Measurements from ENCODE around the gene PRKG2.

Gene PRKG2

GRCh38 chr4:81149976-81150375 is 65.0 kb downstream of the PRKG2 start:
- H3K27ac Mint-ChIP-seq = no peak overlapping the region
- H3K27me3 Mint-ChIP-seq = peaks cover 7% of the 10 kb centered on the region
- H3K36me3 Mint-ChIP-seq = no peaks in the 10 kb centered on the region
- no peaks in the 10 kb centered on the region for H3K9me3 Mint-ChIP-seq
- H3K4me1 Mint-ChIP-seq = no peaks in the 10 kb centered on the region
- no peak overlapping the region for H3K4me3 Mint-ChIP-seq

DNA sequence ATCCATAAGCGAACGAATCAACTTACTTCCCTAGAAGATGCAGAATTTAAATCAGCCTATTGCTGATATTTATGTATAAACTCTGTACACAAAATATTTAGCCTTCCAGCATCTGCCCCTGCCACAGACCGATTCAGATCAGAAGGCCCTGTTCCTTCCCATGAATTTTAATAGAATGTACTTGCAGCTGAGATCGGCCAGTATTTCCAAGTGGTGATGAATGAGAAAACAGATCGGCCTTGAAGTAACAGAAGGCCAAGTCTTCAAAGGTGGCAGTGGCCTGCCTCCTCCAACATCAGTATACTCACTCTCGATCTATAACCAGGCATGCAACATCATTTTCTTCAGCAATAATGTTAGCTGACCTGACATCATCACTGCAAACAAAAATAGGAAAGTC is 66.4 kb downstream of the PRKG2 start:
- H3K4me3 Mint-ChIP-seq = no peak overlapping the region
- H3K27me3 Mint-ChIP-seq = peaks cover 6% of the 10 kb centered on the region
- no peaks in the 10 kb centered on the region for H3K9me3 Mint-ChIP-seq
- no peaks in the 10 kb centered on the region for H3K36me3 Mint-ChIP-seq
- no peak overlapping the region for H3K27ac Mint-ChIP-seq
- H3K4me1 Mint-ChIP-seq = no peaks in the 10 kb centered on the region

DNA sequence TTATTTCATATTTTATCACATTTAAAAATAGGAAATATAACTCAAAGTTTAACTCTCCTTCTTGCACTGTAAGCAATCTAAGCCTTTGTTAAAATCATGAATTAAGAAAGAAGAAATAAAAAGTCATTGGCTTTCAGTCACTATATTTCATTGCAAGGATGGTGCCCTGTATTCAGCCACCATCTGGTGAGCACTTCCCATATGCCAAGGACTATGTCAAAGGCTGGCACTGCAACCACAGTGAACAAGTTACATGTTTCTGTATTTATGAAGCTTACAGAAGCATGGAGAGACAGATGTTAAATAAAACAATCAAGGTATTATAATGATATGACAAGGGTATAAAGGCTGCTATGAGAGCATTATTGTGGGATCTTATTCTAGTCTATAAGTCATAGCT is 68.6 kb downstream of the PRKG2 start:
- H3K27ac Mint-ChIP-seq = no peak overlapping the region
- peaks cover 5% of the 10 kb centered on the region for H3K27me3 Mint-ChIP-seq
- no peaks in the 10 kb centered on the region for H3K9me3 Mint-ChIP-seq
- no peak overlapping the region for H3K4me3 Mint-ChIP-seq
- no peaks in the 10 kb centered on the region for H3K4me1 Mint-ChIP-seq
- no peaks in the 10 kb centered on the region for H3K36me3 Mint-ChIP-seq

DNA sequence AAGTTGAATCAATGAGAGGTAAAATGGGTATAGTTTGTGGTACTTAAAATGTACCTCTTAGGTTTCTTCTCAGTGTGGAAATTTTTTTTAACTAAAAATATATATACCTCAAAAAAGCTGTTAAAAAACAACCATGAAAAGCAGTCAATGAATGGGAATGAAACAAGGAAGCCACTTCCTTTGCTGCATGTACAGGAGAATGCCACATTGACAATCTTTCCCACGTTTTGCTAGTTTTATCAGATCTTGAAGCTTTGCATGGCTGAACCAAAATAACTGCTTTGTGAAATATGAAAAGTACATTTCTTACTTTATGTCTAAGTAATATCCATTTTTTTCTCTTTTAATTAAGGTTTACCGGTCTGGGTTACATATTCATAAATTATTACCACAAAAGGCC is 71.8 kb downstream of the PRKG2 start:
- Mint-ChIP-seq H3K27ac (no peak overlapping the region), H3K9me3 (no peaks in the 10 kb centered on the region), H3K4me1 (no peaks in the 10 kb centered on the region), H3K36me3 (no peaks in the 10 kb centered on the region), H3K4me3 (no peak overlapping the region), H3K27me3 (peaks cover 1% of the 10 kb centered on the region)

DNA sequence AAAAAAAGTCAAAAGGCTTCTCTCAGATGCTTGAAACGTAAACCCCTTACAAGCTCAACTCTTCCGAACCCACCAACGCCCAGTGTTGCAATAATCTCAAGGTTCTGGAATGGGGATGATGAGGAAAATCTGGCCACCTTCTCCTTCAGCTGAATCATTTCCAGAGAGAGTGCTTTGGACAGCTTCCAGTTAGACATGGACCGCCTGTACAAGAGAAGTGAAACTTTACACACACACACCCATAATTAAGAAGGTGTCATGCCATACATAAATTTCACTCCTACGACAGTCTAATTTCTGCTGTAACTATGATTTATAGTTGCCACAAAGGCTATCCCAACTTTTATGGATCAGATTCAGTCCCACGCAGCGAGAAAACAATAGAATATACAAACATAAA is 72.3 kb downstream of the PRKG2 start:
- H3K9me3 Mint-ChIP-seq = no peaks in the 10 kb centered on the region
- H3K27me3 Mint-ChIP-seq = peaks cover 1% of the 10 kb centered on the region
- H3K4me1 Mint-ChIP-seq = no peaks in the 10 kb centered on the region
- no peaks in the 10 kb centered on the region for H3K36me3 Mint-ChIP-seq
- no peak overlapping the region for H3K4me3 Mint-ChIP-seq
- H3K27ac Mint-ChIP-seq = no peak overlapping the region

- no peak overlapping the region for H3K27ac Mint-ChIP-seq
- H3K36me3 Mint-ChIP-seq = no peaks in the 10 kb centered on the region
- H3K9me3 Mint-ChIP-seq = no peaks in the 10 kb centered on the region
- H3K4me3 Mint-ChIP-seq = no peak overlapping the region
- no peaks in the 10 kb centered on the region for H3K4me1 Mint-ChIP-seq
- H3K27me3 Mint-ChIP-seq = peaks cover 1% of the 10 kb centered on the region
Observed at GRCh38 chr4:81137894-81138293, 77.1 kb downstream of the PRKG2 start.

DNA sequence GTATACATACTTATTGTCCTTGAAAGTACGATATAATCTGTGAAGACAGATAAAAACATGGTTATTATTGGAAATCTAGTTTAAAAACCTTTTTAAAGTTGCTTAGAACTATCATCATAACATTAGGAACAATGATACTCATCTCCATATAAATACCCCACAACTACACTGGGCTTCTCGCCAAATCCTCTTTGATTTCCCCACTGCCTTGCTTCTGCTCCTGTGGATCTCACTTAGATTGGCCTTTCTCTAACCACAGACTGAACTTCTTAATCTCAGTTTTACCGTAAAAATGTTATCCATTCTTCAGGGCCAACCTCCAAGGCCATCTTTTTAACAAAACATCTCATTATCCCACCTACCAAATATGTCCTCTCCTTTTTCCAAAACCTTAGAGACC is 77.6 kb downstream of the PRKG2 start:
- H3K4me3 Mint-ChIP-seq = no peak overlapping the region

GRCh38 chr4:81136161-81136905 is 78.7 kb downstream of the PRKG2 start:
- Mint-ChIP-seq H3K36me3 (no peaks in the 10 kb centered on the region), H3K4me3 (no peak overlapping the region), H3K27me3 (peaks cover 1% of the 10 kb centered on the region), H3K9me3 (no peaks in the 10 kb centered on the region), H3K27ac (no peak overlapping the region), H3K4me1 (no peaks in the 10 kb centered on the region)

More for the DNA sequence above, 77.6 kb downstream of the PRKG2 start:
- no peaks in the 10 kb centered on the region for H3K9me3 Mint-ChIP-seq
- H3K36me3 Mint-ChIP-seq = no peaks in the 10 kb centered on the region
- no peaks in the 10 kb centered on the region for H3K4me1 Mint-ChIP-seq
- no peak overlapping the region for H3K27ac Mint-ChIP-seq
- peaks cover 1% of the 10 kb centered on the region for H3K27me3 Mint-ChIP-seq

- Mint-ChIP-seq H3K4me3 (no peak overlapping the region), H3K27me3 (peaks cover 1% of the 10 kb centered on the region), H3K9me3 (no peaks in the 10 kb centered on the region), H3K4me1 (no peaks in the 10 kb centered on the region), H3K27ac (no peak overlapping the region), H3K36me3 (no peaks in the 10 kb centered on the region)
Observed at GRCh38 chr4:81135501-81135900, 79.5 kb downstream of the PRKG2 start.

GRCh38 chr4:81131563-81131962 is 83.5 kb downstream of the PRKG2 start:
- Mint-ChIP-seq H3K27me3 (no peaks in the 10 kb centered on the region), H3K27ac (no peak overlapping the region), H3K4me3 (no peak overlapping the region), H3K9me3 (no peaks in the 10 kb centered on the region), H3K36me3 (no peaks in the 10 kb centered on the region), H3K4me1 (no peaks in the 10 kb centered on the region)

DNA sequence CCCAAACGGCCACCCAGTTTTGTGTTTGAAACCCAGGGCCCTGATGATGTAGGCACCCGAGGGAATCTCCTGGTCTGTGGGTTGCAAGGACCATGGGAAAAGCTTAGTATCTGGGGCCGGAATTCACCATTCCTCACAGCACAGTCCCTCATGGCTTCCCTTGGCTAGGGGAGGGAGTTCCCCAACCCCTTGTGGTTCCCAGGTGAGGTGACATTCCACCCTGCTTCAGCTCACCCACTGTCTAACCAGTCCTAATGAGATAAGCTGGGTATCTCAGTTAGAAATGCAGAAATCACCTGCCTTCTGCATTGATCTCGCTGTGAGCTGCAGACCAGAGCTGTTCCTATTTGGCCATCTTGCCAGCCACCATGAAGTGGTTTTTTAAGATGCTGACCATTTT is 84.0 kb downstream of the PRKG2 start:
- no peak overlapping the region for H3K4me3 Mint-ChIP-seq
- no peaks in the 10 kb centered on the region for H3K4me1 Mint-ChIP-seq
- H3K9me3 Mint-ChIP-seq = no peaks in the 10 kb centered on the region
- no peaks in the 10 kb centered on the region for H3K36me3 Mint-ChIP-seq
- no peaks in the 10 kb centered on the region for H3K27me3 Mint-ChIP-seq
- no peak overlapping the region for H3K27ac Mint-ChIP-seq

GRCh38 chr4:81130569-81130968 is 84.5 kb downstream of the PRKG2 start:
- Mint-ChIP-seq H3K27ac (no peak overlapping the region), H3K36me3 (no peaks in the 10 kb centered on the region), H3K9me3 (no peaks in the 10 kb centered on the region), H3K27me3 (no peaks in the 10 kb centered on the region), H3K4me1 (no peaks in the 10 kb centered on the region), H3K4me3 (no peak overlapping the region)

DNA sequence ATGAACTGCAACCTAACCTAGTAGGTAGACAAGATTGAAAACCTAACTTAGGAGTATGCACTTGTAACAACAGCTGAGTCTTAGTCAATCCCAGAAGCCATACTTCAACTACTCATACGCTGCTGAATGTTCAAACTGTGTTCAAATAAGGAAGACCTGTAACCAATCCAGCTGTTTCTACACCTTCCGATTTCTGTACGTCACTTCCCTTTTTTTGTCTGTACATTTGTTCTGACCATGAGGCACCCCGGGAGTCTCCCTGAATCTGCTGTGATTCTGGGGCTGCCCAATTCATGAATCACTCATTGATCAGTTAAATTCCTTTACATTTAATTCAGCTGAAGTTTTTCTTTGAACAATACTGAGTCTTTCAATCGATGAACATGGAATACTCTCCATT is 95.0 kb downstream of the PRKG2 start:
- Mint-ChIP-seq H3K4me1 (no peaks in the 10 kb centered on the region), H3K36me3 (no peaks in the 10 kb centered on the region), H3K4me3 (no peak overlapping the region), H3K9me3 (no peaks in the 10 kb centered on the region), H3K27ac (no peak overlapping the region), H3K27me3 (peaks cover 4% of the 10 kb centered on the region)

- Mint-ChIP-seq H3K4me1 (peaks cover 5% of the 10 kb centered on the region), H3K27ac (no peak overlapping the region), H3K36me3 (no peaks in the 10 kb centered on the region), H3K27me3 (peaks cover 4% of the 10 kb centered on the region), H3K9me3 (no peaks in the 10 kb centered on the region), H3K4me3 (no peak overlapping the region)
Observed at GRCh38 chr4:81118086-81118485, 96.9 kb downstream of the PRKG2 start.

DNA sequence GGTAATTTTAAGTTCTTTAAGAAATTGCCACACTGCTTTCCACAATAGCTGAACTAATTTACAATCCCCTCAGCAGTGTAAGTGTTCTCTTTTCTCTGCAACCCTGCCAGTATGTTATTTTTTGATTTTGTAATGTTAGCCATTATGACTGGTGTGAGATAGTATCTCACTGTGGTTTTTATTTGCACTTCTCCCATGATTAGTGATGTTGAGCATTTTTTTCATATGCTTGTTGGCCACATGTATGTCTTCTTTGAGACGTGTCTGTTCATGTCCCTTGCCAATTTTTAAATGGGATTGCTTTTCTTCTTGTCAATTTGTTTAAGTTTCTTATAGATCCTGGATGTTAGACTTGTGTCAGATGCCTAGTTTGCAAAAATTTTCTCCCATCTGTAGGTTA is 98.5 kb downstream of the PRKG2 start:
- peaks cover 9% of the 10 kb centered on the region for H3K4me1 Mint-ChIP-seq

GRCh38 chr4:81113024-81113423 is 102.0 kb downstream of the PRKG2 start:
- H3K4me1 Mint-ChIP-seq = peaks cover 9% of the 10 kb centered on the region
- no peaks in the 10 kb centered on the region for H3K36me3 Mint-ChIP-seq
- no peak overlapping the region for H3K4me3 Mint-ChIP-seq
- peaks cover 2% of the 10 kb centered on the region for H3K27me3 Mint-ChIP-seq
- no peak overlapping the region for H3K27ac Mint-ChIP-seq
- H3K9me3 Mint-ChIP-seq = no peaks in the 10 kb centered on the region

More for the DNA sequence above, 98.5 kb downstream of the PRKG2 start:
- Mint-ChIP-seq H3K27me3 (peaks cover 4% of the 10 kb centered on the region), H3K27ac (no peak overlapping the region), H3K4me3 (no peak overlapping the region), H3K36me3 (no peaks in the 10 kb centered on the region), H3K9me3 (no peaks in the 10 kb centered on the region)

DNA sequence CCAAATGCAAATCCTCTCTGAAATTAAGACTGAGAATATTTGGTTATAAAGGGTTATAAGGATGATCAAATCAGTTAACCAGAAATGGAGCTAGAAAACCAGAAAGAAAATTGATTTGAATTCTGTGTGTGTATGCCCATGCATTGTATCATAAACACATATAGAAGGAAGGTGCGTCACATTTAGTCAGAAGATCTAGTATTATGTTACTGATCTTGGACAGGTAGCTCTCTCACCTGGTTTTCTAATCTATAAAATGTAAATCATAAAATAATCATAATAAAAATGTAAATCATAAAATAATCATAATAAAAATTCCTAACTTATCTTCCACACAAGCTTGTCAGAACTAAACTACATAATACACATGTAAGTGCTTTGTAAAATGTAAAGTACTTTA is 105.7 kb downstream of the PRKG2 start:
- no peaks in the 10 kb centered on the region for H3K36me3 Mint-ChIP-seq
- H3K4me3 Mint-ChIP-seq = no peak overlapping the region
- H3K27me3 Mint-ChIP-seq = peaks cover 2% of the 10 kb centered on the region
- H3K4me1 Mint-ChIP-seq = peaks cover 9% of the 10 kb centered on the region
- H3K9me3 Mint-ChIP-seq = no peaks in the 10 kb centered on the region
- no peak overlapping the region for H3K27ac Mint-ChIP-seq

Measured in activated naive CD4-positive, alpha-beta T cell treated with anti-CD3 and anti-CD28 coated beads, Interleukin-2, amount 50 U/mL, for 24 hours (primary cell).